ENCODE measurements around the gene THAP4. TPM values are rescaled to one million over a fixed set of nuclear protein-coding genes. Genes with fewer than 3 reads are reported as not detected.

THAP4 gene
- total RNA-seq, 1 experiment from 2014 or later: 71.2 TPM

GRCh38 chr2:241627675-241628074 is 9.3 kb downstream of the THAP4 start:
- intact Hi-C loops (cut with micrococcal nuclease): no loop called here
- Histone ChIP-seq H3K27me3 (ENCODE audit: insufficient read depth, low read length) (no peaks in the 10 kb centered on the region), H3K27ac (ENCODE audit: low read depth, low read length) (no peak overlapping the region), H3K4me3 (replicated peaks in 1 of 2; ENCODE audit: low read depth in 1 of 2, low read length in 2 of 2) (no peak overlapping the region), H3K9me3 (ENCODE audit: control insufficient read depth in 1 of 2, insufficient read depth in 1 of 2, low read depth in 1 of 2, low read length in 2 of 2) (no peaks in the 10 kb centered on the region), H2AFZ (ENCODE audit: low read depth, low read length, poor library complexity, severe bottlenecking) (no peak overlapping the region), H3K36me3 (ENCODE audit: control insufficient read depth in 1 of 2, insufficient read depth in 2 of 2, low read length in 2 of 2) (peaks cover 10 to 11% of the 10 kb centered on the region in 2 experiments), H3K9me2 (ENCODE audit: insufficient read depth) (no peaks in the 10 kb centered on the region), H3K79me2 (ENCODE audit: insufficient read depth, low read length) (peaks cover 98% of the 10 kb centered on the region), H3K9ac (ENCODE audit: low read length) (no peak overlapping the region), H4K20me1 (ENCODE audit: insufficient read depth) (no peaks in the 10 kb centered on the region), H3K4me2 (ENCODE audit: low read length) (no peak overlapping the region), H3K4me1 (ENCODE audit: control insufficient read depth in 1 of 2, insufficient read depth in 2 of 2, low read length in 2 of 2) (no peaks in the 10 kb centered on the region)
- DNase-seq (ENCODE audit: low read depth, low spot score) (no peak), ATAC-seq (no peak)
- ChIA-PET POLR2A (no interaction called here), RAD21 (ENCODE audit: low non-redundant PET in 1 of 2, low total read pairs in 2 of 2, uncharacterized antibody in 2 of 2, unreplicated experiment in 2 of 2) (no interaction called here), CTCF (no interaction called here)
- no TSS peak for BruUV-seq (replicated peaks)
- TF ChIP-seq SIN3A (IDR thresholded peaks at IDR 0.05; ENCODE audit: low read depth) (no peak), RAD21 (IDR thresholded peaks at IDR 0.05; ENCODE audit: low read depth) (no peak), SP1 (IDR thresholded peaks at IDR 0.05; ENCODE audit: low read depth) (no peak), POLR2AphosphoS5 (IDR thresholded peaks at IDR 0.05; ENCODE audit: low read depth, low read length) (no peak), EZH2phosphoT487 (IDR thresholded peaks at IDR 0.05; ENCODE audit: borderline replicate concordance) (no peak), FOSL1 (IDR thresholded peaks at IDR 0.05; ENCODE audit: low read depth) (no peak), CTCF (IDR thresholded peaks at IDR 0.05 in 2 of 3, conservative IDR thresholded peaks at IDR 0.05 in 1 of 3; ENCODE audit: borderline replicate concordance in 1 of 3, insufficient read depth in 1 of 3, low read depth in 2 of 3, low read length in 2 of 3) (no peak), CBX3 (IDR thresholded peaks at IDR 0.05; ENCODE audit: low read depth) (no peak), ZBTB33 (IDR thresholded peaks at IDR 0.05; ENCODE audit: extremely low read depth, insufficient replicate concordance, low read length) (no peak), TCF7L2 (IDR thresholded peaks at IDR 0.05; ENCODE audit: borderline replicate concordance, extremely low read depth, insufficient read depth, insufficient read length) (no peak), POLR2A (IDR thresholded peaks at IDR 0.05; ENCODE audit: borderline replicate concordance, extremely low read depth, insufficient read depth, insufficient read length) (no peak), YY1 (IDR thresholded peaks at IDR 0.05; ENCODE audit: extremely low read depth, insufficient replicate concordance, low read depth, low read length) (no peak)

Measured in HCT116 (cell line).